ENCODE data around the gene AMTN.
A peak's percentile ranks its signal among the peaks of the same experiment; 100 is the strongest.

Gene AMTN

DNA sequence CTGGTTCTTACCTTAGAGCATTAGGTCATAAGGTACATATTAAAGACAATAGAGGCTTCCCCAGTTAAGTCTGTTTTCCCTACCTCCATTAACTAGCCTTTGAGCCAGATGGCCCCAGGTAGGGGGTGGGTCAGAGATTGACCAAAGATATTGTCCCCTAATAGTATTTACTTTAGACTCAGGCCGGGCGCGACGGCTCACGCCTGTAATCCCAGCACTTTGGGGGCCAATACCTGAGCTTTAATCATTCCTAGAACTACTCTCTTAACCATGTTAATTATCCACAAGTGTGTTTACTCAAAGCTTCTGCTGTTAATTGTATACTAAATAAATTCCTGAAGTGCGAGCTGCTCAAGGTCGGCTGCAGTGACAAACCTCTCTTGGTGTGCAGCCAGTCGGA lies 45.7 kb downstream of the AMTN start:
- DNase-seq, result peak; percentile 16

DNA sequence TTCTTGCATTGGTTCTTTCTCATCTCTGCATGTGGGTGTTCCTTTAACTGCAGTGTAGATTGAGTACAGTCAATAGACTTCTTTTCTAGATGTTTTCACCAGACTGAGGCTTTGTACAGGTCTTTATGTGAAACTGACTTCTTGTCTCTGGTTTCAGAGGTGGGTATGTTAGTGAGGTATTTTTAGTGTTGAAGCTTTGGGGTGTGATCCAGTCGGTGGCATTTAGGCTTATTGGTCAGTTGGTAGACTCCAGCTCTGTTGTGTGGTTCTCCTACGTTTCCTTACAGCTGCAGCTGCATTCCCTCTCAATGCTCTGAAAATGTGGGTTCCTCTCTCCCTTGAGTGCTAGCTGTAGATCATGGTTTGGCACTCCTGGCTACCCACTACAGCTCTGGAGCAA lies 52.4 kb downstream of the AMTN start:
- DNase-seq, result no peak

DNA sequence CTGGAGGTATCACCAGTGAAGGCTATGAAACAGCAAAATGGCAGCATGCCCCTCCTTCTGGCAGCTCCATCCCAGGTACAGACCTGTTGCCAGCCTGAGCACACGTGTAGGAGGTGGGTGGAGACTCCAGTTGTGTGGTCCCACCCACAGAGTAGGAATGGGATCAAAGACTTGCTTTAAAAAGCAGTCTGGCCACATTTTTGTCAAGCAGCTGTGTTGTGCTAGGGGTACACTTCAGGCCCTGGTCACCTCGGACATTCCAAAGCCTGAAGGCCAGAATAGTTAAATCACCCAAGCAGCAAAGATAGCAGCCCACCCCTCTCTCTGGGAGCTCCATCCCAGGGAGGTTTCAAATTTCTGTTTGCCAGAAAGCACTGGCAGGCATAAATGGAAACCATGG lies 53.4 kb downstream of the AMTN start:
- DNase-seq, result no peak

DNA sequence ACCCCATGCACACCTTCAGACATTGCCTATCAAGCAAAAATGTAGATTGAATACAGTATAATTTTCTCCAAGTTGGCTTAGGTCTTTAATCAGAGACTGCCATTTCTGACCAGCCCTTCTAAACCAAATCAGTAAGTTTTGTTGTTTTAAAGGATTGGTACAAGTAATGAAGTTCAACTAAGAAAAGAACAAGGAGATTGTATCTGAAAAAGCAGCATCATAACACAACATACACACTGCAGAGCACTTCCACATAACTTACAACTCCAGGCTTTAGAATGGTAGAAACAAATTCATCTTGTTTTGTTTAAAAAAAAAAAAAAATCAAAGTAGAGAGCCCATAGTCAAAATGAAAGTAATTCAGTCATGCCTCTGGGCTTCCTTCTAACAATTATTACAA lies 57.6 kb downstream of the AMTN start:
- DNase-seq, result no peak

DNA sequence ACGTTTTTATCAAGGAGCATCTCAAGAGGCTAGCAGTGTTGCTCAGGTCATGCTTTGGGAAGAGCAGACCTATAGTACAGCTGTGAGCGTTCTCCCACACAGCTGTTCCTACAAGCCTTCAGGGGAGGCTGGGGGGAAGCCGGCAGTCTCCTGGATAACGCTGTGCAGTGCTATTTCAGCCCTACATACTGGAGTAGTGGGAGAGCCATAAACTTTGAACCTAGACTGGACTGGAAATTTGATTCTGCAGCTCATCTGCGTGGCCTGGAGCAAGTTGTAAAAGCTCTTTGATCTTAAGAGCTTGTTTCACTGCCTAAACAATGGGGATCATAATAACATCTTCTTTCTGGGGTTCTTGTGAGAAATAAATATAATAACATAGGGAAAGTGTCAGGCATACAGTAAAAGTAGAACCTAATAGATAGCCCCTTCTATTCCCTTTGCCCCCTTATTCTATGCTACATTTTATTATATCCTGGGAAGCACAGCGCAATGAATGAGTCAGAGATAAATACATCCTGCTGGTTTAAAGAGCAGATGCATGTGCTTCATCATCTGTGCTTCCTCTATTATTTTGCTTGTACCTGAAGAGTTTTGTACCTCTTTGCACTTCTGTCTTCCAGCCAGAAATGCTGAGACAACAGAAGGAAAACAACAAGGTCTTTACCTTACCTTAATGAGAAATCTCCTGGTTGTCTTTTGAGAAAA lies 59.0 kb downstream of the AMTN start:
- DNase-seq, result peak; percentile 71

DNA sequence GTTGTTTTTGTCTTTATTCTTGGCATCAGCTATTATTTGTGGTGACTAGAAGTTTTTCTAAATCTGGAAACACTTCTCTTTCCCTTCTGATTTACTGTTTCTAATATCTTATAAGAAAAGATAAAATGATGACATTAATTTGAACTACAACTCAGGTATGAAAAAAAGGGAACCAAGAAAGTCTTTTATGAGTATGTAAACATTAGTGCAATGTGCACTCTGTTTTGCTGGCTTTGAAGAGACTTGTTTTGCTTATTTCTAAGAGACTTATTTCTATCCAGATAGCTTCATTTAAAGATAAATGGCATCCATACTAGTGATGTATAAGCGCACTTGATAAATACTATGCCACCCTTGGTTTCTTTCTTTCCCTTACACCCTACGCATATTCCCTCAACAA lies 63.6 kb downstream of the AMTN start:
- no peak for DNase-seq
